Endothelial cell of hepatic sinusoid (primary cell): ENCODE results near the gene DLG2.
"Not testable (repeated sequence)": the region's sequence is repeated elsewhere in the genome, so short reads cannot be mapped to it uniquely, and the experiment has no call there.

Experiments used
- in situ Hi-C: cut with HindIII; loops from 2 replicates; pipeline ENCODE4 v1.10.0; 2017; ENCODE audit warnings: low sequenced_read_pairs

Gene DLG2

GRCh38 chr11:83472806-83473205 lies 2154.3 kb downstream of the DLG2 start:
- in situ Hi-C loops: no loop called here

- in situ Hi-C loops: no loop called here
Observed at GRCh38 chr11:83471831-83472727, 2155.1 kb downstream of the DLG2 start.

- in situ Hi-C loops: no loop called here
Observed at GRCh38 chr11:83467837-83468236, 2159.3 kb downstream of the DLG2 start.

GRCh38 chr11:83464160-83464944 lies 2162.8 kb downstream of the DLG2 start:
- in situ Hi-C loops: no loop called here

GRCh38 chr11:83459798-83460197 lies 2167.3 kb downstream of the DLG2 start:
- in situ Hi-C loops: no loop called here

GRCh38 chr11:83456566-83456965 lies 2170.6 kb downstream of the DLG2 start:
- in situ Hi-C loops: no loop called here

GRCh38 chr11:83456075-83456474 lies 2171.1 kb downstream of the DLG2 start:
- in situ Hi-C loops: no loop called here

- in situ Hi-C loops: no loop called here
Observed at GRCh38 chr11:83455356-83455755, 2171.8 kb downstream of the DLG2 start.

GRCh38 chr11:83454674-83455073 lies 2172.5 kb downstream of the DLG2 start:
- in situ Hi-C loops: no loop called here

- in situ Hi-C loops: no loop called here
Observed at GRCh38 chr11:83449338-83449913, 2177.7 kb downstream of the DLG2 start.

GRCh38 chr11:83448686-83449085 lies 2178.5 kb downstream of the DLG2 start:
- in situ Hi-C loops: no loop called here

- in situ Hi-C loops: not testable (repeated sequence)
Observed at GRCh38 chr11:83443880-83444279, 2183.3 kb downstream of the DLG2 start.

GRCh38 chr11:83441601-83442000 lies 2185.5 kb downstream of the DLG2 start:
- in situ Hi-C loops: no loop called here

GRCh38 chr11:83441171-83441570 lies 2186.0 kb downstream of the DLG2 start:
- in situ Hi-C loops: no loop called here

GRCh38 chr11:83438438-83438837 lies 2188.7 kb downstream of the DLG2 start:
- in situ Hi-C loops: no loop called here

- in situ Hi-C loops: no loop called here
Observed at GRCh38 chr11:83437939-83438338, 2189.2 kb downstream of the DLG2 start.

GRCh38 chr11:83436855-83437254 lies 2190.3 kb downstream of the DLG2 start:
- in situ Hi-C loops: no loop called here

GRCh38 chr11:83434812-83435211 lies 2192.3 kb downstream of the DLG2 start:
- in situ Hi-C loops: not testable (repeated sequence)

- in situ Hi-C loops: no loop called here
Observed at GRCh38 chr11:83427943-83428342, 2199.2 kb downstream of the DLG2 start.

- in situ Hi-C loops: no loop called here
Observed at GRCh38 chr11:83427501-83427900, 2199.6 kb downstream of the DLG2 start.

- in situ Hi-C loops: no loop called here
Observed at GRCh38 chr11:83425137-83425466, 2202.0 kb downstream of the DLG2 start.
